ENCODE measurements around the gene MAPRE3. TPM values are rescaled to one million over a fixed set of nuclear protein-coding genes. Genes with fewer than 3 reads are reported as not detected.

The MAPRE3 gene
- total RNA-seq, 2 experiments from 2014 or later, result 1.6 to 1.7 TPM

GRCh38 chr2:26986576-26986975 is 16.1 kb downstream of the MAPRE3 start:
- H3K36me3 Mint-ChIP-seq (ENCODE audit: low read depth), result no peaks in the 10 kb centered on the region
- H3K4me3 Mint-ChIP-seq, result no peak overlapping the region
- CTCF ChIA-PET, result interaction anchor here (1.3 to 5.1 kb wide), 3 partner anchors 9 to 30 kb away, joined by 4 to 18 read pairs (median 6); no protein-coding TSS in a partner anchor
- H3K27ac Mint-ChIP-seq, result no peak overlapping the region
- POLR2A ChIA-PET, result interaction anchor here (1.5 kb wide), 1 partner anchor 9 kb away, joined by 3 read pairs; no protein-coding TSS in a partner anchor
- ATAC-seq (no peak), DNase-seq (no peak)
- TF ChIP-seq CTCF (IDR thresholded peaks at IDR 0.05), result no peak
- H3K27me3 Mint-ChIP-seq, result no peaks in the 10 kb centered on the region
- H3K9me3 Mint-ChIP-seq, result no peaks in the 10 kb centered on the region
- no peaks in the 10 kb centered on the region for H3K4me1 Mint-ChIP-seq (ENCODE audit: low read depth)
- intact Hi-C loops (cut with micrococcal nuclease), result no loop called here

GRCh38 chr2:26988058-26988860 is 17.8 kb downstream of the MAPRE3 start:
- Mint-ChIP-seq H3K4me1 (ENCODE audit: low read depth) (no peaks in the 10 kb centered on the region), H3K27me3 (no peaks in the 10 kb centered on the region), H3K27ac (no peak overlapping the region), H3K36me3 (ENCODE audit: low read depth) (no peaks in the 10 kb centered on the region), H3K4me3 (no peak overlapping the region), H3K9me3 (no peaks in the 10 kb centered on the region)
- intact Hi-C loops (cut with micrococcal nuclease), result no loop called here
- ChIA-PET POLR2A (interaction anchor here (1.5 kb wide), 1 partner anchor 11 kb away, joined by 3 read pairs; no protein-coding TSS in a partner anchor), CTCF (interaction anchor here (1.0 to 5.1 kb wide), 4 partner anchors 27 to 291 kb away, joined by 3 to 18 read pairs (median 4); no protein-coding TSS in a partner anchor)
- ATAC-seq (no peak), DNase-seq (no peak)
- TF ChIP-seq CTCF (IDR thresholded peaks at IDR 0.05), result no peak

GRCh38 chr2:26989156-26989555 is 18.7 kb downstream of the MAPRE3 start:
- H3K4me3 Mint-ChIP-seq, result no peak overlapping the region
- no peaks in the 10 kb centered on the region for H3K27me3 Mint-ChIP-seq
- H3K9me3 Mint-ChIP-seq, result no peaks in the 10 kb centered on the region
- ChIA-PET CTCF (interaction anchor here (1.3 to 5.1 kb wide), 3 partner anchors 28 to 291 kb away, joined by 3 to 18 read pairs (median 5); no protein-coding TSS in a partner anchor), POLR2A (no interaction called here)
- no peaks in the 10 kb centered on the region for H3K36me3 Mint-ChIP-seq (ENCODE audit: low read depth)
- no peaks in the 10 kb centered on the region for H3K4me1 Mint-ChIP-seq (ENCODE audit: low read depth)
- intact Hi-C loops (cut with micrococcal nuclease), result no loop called here
- TF ChIP-seq CTCF (IDR thresholded peaks at IDR 0.05), result no peak
- DNase-seq (no peak), ATAC-seq (no peak)
- no peak overlapping the region for H3K27ac Mint-ChIP-seq

- Mint-ChIP-seq H3K9me3 (no peaks in the 10 kb centered on the region), H3K36me3 (ENCODE audit: low read depth) (no peaks in the 10 kb centered on the region), H3K27ac (no peak overlapping the region), H3K27me3 (no peaks in the 10 kb centered on the region), H3K4me1 (ENCODE audit: low read depth) (no peaks in the 10 kb centered on the region), H3K4me3 (no peak overlapping the region)
- no peak for TF ChIP-seq CTCF (IDR thresholded peaks at IDR 0.05)
- ChIA-PET CTCF (no interaction called here), POLR2A (no interaction called here)
- intact Hi-C loops (cut with micrococcal nuclease), result no loop called here
- ATAC-seq (no peak), DNase-seq (no peak)
Measured at GRCh38 chr2:26991717-26992116, 21.3 kb downstream of the MAPRE3 start.

GRCh38 chr2:26993768-26994167 is 23.3 kb downstream of the MAPRE3 start:
- CTCF ChIA-PET, result interaction anchor here (0.7 to 4.7 kb wide), 5 partner anchors 11 to 32 kb away, joined by 3 to 21 read pairs (median 3); no protein-coding TSS in a partner anchor

More at GRCh38 chr2:26993768-26994167, 23.3 kb downstream of the MAPRE3 start:
- Mint-ChIP-seq H3K36me3 (ENCODE audit: low read depth) (no peaks in the 10 kb centered on the region), H3K4me1 (ENCODE audit: low read depth) (no peaks in the 10 kb centered on the region), H3K4me3 (no peak overlapping the region), H3K9me3 (no peaks in the 10 kb centered on the region), H3K27me3 (no peaks in the 10 kb centered on the region), H3K27ac (no peak overlapping the region)
- POLR2A ChIA-PET, result interaction anchor here (1.3 kb wide), 1 partner anchor 10 kb away, joined by 3 read pairs; no protein-coding TSS in a partner anchor
- DNase-seq, result no peak
- intact Hi-C loops (cut with micrococcal nuclease), result no loop called here
- TF ChIP-seq CTCF (IDR thresholded peaks at IDR 0.05), result no peak
- no peak for ATAC-seq

Measured in activated CD8-positive, alpha-beta T cell treated with anti-CD3 and anti-CD28 coated beads for 36 hours (primary cell).